MV-4-11 (cell line): ENCODE results near the gene CRISPLD2.

ENCODE experiments used
- DNase-seq: peaks from one replicate; lab custom pipeline; 2025; lab: John Stamatoyannopoulos, UW

CRISPLD2 gene

GRCh38 chr16:84913315-84913714 is 93.5 kb downstream of the CRISPLD2 start:
- no peak for DNase-seq

DNA sequence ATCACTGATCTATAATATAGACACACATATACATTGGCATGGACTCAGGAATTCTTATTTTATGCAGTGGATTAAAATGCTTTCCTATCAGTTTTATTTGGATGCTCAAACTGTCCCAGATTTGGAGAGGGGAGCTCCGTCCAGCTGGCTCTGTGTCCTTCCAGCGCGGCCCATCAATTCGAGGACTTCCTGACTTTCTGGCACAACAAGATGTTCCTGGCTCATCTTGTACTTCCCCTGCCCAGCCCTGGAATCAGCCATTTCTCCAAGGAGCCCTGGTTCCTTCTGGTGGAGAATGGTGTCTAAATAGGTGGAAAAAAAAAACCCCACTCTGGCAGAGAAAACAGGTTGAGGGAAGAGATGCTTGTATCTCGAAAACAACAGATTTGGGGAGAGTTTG is 94.5 kb downstream of the CRISPLD2 start:
- DNase-seq = no peak

GRCh38 chr16:84916178-84916577 is 96.4 kb downstream of the CRISPLD2 start:
- DNase-seq = no peak

GRCh38 chr16:84916850-84917249 is 97.1 kb downstream of the CRISPLD2 start:
- no peak for DNase-seq

GRCh38 chr16:84917492-84917891 is 97.7 kb downstream of the CRISPLD2 start:
- DNase-seq = no peak

GRCh38 chr16:84918006-84918909 is 98.5 kb downstream of the CRISPLD2 start:
- DNase-seq = no peak

DNA sequence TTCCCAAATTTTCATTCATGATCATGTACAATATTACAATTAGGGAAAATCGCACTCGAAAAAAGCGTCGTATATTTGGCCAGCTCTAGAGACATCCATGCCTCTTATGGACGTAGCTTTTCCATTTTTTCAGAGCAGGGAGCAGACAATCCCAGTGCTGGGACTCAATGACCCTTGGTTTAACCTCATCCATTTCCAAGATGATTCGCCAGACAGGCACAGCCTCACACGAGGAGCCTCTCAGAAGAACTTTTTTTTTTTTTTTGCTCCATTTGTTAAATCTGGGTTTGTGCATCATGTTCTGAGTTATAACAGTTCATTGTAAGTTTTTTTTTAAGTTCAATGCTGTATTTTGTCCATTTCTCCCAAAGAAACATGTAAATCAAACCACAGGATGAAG is 99.5 kb downstream of the CRISPLD2 start:
- no peak for DNase-seq

GRCh38 chr16:84919708-84920107 is 99.9 kb downstream of the CRISPLD2 start:
- DNase-seq = no peak

DNA sequence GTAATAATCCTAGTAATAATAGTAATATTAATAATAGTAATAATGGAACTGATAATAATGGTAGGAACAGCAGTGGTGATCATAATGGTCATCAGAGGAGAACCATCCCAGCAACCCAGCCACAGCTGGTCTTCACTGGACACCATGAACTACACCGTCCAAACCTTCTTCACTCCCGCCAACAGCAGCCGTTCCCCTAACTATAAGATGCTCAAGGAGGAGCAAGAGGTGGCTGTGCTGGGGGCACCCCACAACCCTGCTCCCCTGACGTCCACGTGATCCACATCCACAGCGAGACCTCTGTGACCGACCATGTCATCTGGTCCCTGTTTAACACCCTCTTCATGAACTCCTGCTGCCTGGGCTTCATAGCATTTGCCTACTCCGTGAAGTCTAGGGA is 100.5 kb downstream of the CRISPLD2 start:
- no peak for DNase-seq

DNA sequence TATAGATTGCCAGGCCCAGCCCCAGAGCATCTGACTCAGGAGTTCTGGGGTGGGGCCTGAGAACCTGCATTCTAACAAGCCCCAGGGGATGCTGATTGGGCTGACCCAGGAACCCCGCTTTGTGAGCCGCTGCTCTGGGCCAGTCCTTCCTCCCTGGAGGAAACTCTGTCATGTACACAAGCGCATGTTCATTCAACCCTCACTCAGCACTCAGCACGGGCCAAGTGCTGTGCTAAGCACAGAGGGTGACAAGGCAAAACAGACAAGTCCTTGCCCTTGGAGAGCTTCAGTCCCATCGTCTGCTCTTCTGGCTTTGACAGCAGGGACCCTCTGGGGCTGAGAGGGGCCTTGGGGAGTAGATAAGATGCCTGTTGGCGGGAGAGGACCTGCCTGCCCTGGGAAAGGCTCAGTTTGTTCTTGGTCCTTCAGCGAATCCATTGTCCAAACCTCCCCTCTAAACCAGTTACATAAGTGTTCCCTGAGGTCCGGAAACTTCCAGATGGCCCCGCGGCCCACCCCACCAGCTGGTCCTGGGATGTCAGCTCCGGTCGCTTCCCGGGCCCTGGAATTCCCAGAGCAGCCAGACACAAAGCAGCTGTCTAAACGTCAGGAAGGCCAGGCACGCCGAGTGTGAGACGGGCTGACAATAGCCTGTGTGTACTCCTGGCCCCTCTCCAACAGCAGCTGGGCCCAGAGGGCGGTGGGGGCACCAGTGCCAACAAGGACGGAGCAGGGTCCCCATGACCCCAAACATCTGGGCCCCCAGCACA is 102.8 kb downstream of the CRISPLD2 start:
- DNase-seq = no peak

GRCh38 chr16:84924331-84925091 is 104.7 kb downstream of the CRISPLD2 start:
- no peak for DNase-seq

- DNase-seq = peak; percentile 7
These were observed 105.4 kb downstream of the CRISPLD2 start for GRCh38 chr16:84925092-84925772.

DNA sequence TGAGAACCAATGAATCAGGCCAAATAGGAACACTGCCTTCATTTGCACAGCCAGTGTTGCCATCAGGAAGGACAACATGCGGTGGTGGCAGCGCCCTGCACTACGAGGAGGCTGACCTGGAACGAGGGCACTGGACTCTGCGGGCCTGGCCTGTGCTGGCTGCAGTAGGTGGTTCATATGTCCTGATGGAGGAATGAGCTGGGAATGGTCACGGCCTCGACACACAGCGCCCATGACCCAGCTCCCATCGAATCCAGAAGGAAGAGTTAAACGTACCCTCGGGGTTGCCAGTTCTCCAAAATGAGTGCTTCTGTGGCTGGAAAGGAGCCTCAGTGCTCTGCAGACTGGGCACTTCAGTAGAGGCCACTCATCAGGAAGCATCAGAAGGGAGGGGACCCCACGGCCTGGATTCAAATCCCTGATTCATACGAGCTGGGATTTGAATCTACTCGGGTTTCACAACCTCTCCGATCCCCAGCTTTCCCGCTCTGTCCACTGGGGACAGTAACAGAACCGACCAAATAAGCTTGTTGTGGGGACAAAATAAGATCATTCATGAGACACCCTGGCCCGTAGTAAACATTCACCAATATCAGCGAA is 106.1 kb downstream of the CRISPLD2 start:
- DNase-seq = no peak

DNA sequence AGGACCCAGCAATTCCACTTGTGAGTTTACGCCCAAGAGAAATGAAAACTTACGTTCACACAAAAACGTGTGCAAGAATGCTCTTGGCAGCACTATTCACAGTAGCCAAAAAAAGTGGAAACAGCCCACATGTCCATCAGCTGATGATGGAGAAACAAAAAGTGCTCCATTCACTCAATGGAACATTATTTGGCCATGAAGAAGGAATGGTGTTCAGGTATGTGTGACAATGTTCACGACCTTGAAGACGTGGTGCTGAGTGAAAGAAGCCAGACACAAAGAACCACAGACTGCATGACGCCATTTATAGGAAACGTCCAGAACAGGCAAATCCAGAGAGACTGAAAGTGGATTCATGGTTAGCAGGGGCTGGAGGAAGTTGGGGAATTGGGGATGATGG is 106.7 kb downstream of the CRISPLD2 start:
- no peak for DNase-seq

- no peak for DNase-seq
These were observed 108.1 kb downstream of the CRISPLD2 start for GRCh38 chr16:84927621-84928591.

GRCh38 chr16:84928679-84929420 is 109.1 kb downstream of the CRISPLD2 start:
- no peak for DNase-seq

DNA sequence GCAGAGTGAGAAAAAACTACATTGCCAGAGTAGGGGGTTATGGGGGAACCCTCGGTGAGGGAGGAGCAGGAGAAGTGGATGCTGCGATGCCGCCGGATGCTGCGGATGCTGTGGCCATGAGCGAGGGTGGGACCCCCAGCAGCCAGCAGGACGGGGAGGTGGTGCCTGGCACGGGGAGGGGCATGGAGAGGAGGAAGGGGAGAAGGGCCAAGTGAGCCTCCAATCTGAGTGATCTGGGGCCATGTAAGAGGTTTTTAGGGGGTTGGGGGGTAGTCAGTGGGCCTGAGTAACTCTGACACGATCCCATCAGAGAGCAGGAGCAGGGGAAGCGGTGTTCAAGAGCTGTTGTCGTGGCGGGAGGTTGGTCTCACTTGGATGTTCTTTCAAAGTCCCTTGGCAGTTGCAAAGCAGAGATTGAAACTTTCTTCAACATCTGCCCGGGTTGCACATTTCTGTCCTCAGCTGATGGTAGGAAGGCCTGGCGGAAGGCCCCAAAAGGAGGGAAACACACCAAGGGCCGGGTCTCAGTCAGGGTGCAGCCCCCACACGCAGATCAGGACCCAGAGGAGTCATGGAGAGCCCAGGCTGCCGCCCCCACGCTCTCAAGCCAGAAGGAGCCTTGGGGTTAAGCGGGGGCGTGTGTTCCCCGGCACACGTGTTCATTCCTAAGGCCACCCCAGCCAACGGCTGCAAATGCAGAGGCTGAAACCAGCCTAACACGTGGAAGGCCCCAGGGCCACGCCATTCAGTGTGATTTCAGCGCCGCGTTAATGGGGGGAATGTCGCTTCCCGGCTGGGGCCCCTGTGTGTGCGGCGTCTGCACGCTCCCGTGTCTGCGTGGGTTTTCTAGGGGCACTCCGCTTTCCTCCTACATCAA is 109.9 kb downstream of the CRISPLD2 start:
- peak; percentile 21 for DNase-seq

DNA sequence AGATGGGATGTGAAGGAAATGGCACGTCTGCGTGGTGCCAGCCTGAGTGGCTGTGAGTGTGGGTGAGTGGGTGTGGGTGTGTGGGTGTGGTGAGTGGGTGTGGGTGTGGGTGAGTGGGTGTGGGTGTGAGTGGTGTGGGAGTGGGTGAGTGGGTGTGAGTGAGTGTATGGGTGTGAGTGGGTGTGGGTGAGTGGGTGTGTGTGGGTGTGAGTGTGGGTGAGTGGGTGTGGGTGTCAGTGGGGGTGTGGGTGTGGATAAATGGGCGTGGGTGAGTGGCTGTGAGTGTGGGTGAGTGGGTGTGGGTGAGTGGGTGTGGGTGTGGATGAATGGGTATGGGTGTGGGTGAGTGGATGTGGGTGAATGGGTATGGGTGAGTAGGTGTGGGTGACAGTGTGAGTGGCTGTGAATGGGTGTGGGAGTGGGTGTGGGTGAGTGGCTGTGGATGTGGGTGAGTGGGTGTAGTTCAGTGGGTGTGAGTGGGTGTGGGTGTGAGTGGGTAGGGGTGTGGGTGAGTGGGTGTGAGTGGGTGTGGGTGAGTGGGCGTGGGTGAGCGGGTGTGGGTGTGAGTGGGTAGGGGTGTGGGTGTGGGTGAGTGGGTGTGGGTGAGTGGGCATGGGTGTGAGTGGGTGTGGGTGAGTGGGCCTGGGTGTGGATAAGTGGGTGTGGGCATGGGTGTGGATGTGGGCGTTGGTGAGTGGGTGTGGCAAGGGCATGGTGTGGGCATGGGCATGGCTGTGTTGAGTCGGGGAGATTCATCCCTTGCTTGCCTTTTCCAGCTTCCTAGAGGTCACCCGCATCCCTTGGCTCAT is 110.7 kb downstream of the CRISPLD2 start:
- DNase-seq = no peak
